ENCODE data around the gene ELAVL3. TPM values are rescaled to one million over a fixed set of nuclear protein-coding genes. Genes with fewer than 3 reads are reported as not detected.

The ELAVL3 gene
- total RNA-seq, 6 donors from 2014 or later: 0.03 TPM; not detected in 5

GRCh38 chr19:11495885-11496284 lies 15.0 kb upstream of the ELAVL3 start:
- H3K9me3 ChIP-seq: no peaks in the 10 kb centered on the region
- H3K27me3 ChIP-seq: no peaks in the 10 kb centered on the region
- ATAC-seq (ENCODE audit: low FRiP score in 2 of 2) (no peak), DNase-seq (peak in 1 of 2 donors; percentile 78)
- H3K4me1 ChIP-seq: no peaks in the 10 kb centered on the region
- no peak overlapping the region for H3K27ac ChIP-seq
- WGBS, 2 donors: 95% methylated on average over 22 of the region's 22 CpGs; no CpG with 5 or more reads in 1 of the 2 donors
- no peak overlapping the region for H3K4me3 ChIP-seq
- H3K36me3 ChIP-seq: peaks cover 0 to 54% (median 28%) of the 10 kb centered on the region in 4 donors
- TF ChIP-seq CTCF (IDR thresholded peaks at IDR 0.05): no peak
- no peak for TF ChIP-seq POLR2AphosphoS5 (IDR thresholded peaks at IDR 0.05)
- no peak for TF ChIP-seq EP300 (IDR thresholded peaks at IDR 0.05)
- TF ChIP-seq POLR2A (IDR thresholded peaks at IDR 0.05): no peak

DNA sequence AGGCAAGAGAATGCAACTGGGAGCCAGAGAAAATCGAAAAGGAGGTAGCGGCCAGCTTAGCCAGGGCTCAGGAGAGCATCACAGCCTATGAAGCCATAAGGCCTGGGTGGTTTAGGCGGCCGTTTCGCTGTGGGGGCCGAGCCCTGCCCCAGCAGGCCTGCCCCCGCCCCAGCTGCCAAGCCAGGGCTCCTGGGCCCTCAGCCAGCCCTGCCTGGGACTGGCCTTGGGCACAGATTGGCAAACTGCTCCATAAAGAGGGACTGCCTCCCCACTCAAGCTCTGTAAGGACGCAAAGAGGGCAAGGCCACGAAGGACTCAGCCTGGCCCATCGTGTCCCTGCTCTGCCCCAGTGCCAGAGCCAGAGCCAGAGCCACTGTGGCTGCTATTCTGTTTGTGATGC lies 14.6 kb upstream of the ELAVL3 start:
- no peak for ATAC-seq (ENCODE audit: low FRiP score in 2 of 2)
- 94 to 95% methylated on average over 6 to 10 of the region's 10 CpGs for WGBS, 2 donors
- Histone ChIP-seq H3K27me3 (no peaks in the 10 kb centered on the region), H3K27ac (no peak overlapping the region), H3K4me3 (no peak overlapping the region), H3K36me3 (peaks cover 0 to 58% (median 28%) of the 10 kb centered on the region in 4 donors), H3K4me1 (no peaks in the 10 kb centered on the region), H3K9me3 (no peaks in the 10 kb centered on the region)
- TF ChIP-seq EP300 (IDR thresholded peaks at IDR 0.05): no peak
- TF ChIP-seq CTCF (IDR thresholded peaks at IDR 0.05): no peak
- TF ChIP-seq POLR2A (IDR thresholded peaks at IDR 0.05): no peak
- TF ChIP-seq POLR2AphosphoS5 (IDR thresholded peaks at IDR 0.05): no peak
- no peak for DNase-seq

DNA sequence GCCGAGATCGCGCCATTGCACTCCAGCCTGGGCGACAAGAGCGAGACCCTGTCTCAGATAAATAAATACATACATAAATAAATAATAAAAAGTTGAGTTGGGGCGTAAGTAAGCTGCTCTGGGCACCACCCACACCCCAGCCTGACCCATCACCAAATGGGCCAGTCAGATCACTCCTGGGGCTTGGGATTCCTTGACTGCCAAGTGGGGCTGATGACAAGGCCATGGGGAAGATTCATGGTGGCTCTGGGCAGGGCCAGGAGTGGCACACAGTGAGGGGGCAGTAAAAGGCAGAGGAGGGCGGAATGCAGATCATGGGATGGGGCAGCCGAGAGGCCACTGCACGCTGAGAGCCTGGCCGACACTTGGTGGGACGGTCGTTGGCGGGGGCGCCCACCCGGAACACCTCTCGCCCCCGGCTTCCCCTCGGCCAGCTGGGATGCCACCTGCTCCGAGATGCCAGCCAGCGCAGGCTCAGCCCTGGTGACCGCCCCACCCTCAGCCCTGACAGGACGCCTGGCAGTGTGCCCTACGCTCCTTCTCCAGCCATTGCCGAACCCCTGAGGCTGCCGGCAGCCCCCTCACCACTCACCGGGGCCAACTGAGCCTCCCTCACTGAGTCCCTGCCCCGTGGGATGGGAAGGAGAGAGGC lies 13.9 kb upstream of the ELAVL3 start:
- no peak overlapping the region for H3K27ac ChIP-seq

DNA sequence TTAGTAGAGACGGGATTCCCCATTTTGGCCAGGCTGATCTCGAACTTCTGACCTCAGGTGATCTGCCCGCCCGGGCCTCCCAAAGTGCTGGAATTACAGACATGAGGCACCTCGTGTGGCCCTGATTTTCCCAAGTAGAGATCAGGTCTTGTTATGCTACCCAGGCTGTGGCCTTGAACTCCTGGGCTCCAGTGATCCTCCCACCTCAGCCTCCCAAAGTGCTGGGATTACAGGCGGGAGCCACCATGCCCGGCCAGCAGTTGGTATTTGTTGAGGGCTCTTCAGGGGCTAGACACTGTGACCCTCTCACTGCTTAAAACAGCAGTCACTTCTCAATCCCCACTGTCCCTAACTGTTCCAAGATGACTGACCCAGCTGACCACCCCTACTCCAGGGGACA lies 8.5 kb upstream of the ELAVL3 start:
- no peak overlapping the region for H3K27ac ChIP-seq
- no peak for ATAC-seq (ENCODE audit: low FRiP score in 2 of 2)
- no peaks in the 10 kb centered on the region for H3K9me3 ChIP-seq
- no peak for TF ChIP-seq POLR2AphosphoS5 (IDR thresholded peaks at IDR 0.05)
- no peak for TF ChIP-seq POLR2A (IDR thresholded peaks at IDR 0.05)
- no peak for TF ChIP-seq EP300 (IDR thresholded peaks at IDR 0.05)
- no peak for TF ChIP-seq CTCF (IDR thresholded peaks at IDR 0.05)
- WGBS, 2 donors: 86 to 95% methylated on average over 7 of the region's 7 CpGs
- no peak for DNase-seq
- no peaks in the 10 kb centered on the region for H3K27me3 ChIP-seq
- H3K36me3 ChIP-seq: peaks cover 0 to 49% (median 17%) of the 10 kb centered on the region in 4 donors
- no peak overlapping the region for H3K4me3 ChIP-seq
- no peaks in the 10 kb centered on the region for H3K4me1 ChIP-seq

More for the DNA sequence above, 13.9 kb upstream of the ELAVL3 start:
- DNase-seq (peak in 1 of 2 donors; percentile 72), ATAC-seq (ENCODE audit: low FRiP score in 2 of 2) (no peak)
- Histone ChIP-seq H3K4me1 (no peaks in the 10 kb centered on the region), H3K27me3 (no peaks in the 10 kb centered on the region), H3K9me3 (no peaks in the 10 kb centered on the region), H3K4me3 (no peak overlapping the region), H3K36me3 (peaks cover 0 to 66% (median 28%) of the 10 kb centered on the region in 4 donors)
- TF ChIP-seq EP300 (IDR thresholded peaks at IDR 0.05) (no peak), CTCF (IDR thresholded peaks at IDR 0.05) (no peak), POLR2A (IDR thresholded peaks at IDR 0.05) (no peak), POLR2AphosphoS5 (IDR thresholded peaks at IDR 0.05) (no peak)
- 92 to 96% methylated on average over 16 to 27 of the region's 27 CpGs for WGBS, 2 donors

All from upper lobe of left lung (tissue), 6 donors.